SJSA1 (cell line): ENCODE measurements around the gene NFAM1. TPM values are rescaled to one million over a fixed set of nuclear protein-coding genes. Genes with fewer than 3 reads are reported as not detected.

Experiments
- DNase-seq, 2 experiments: peaks; one replicate each; pipeline ENCODE4 v3.0.0-alpha.2; 2015 to 2020; ENCODE audit warnings: low spot score in 2 of 2, low read depth in 1 of 2
- H3K27ac ChIP-seq: fragments of 250-450 bp; sonication (Bioruptor Pico); 2 replicates; pipeline ENCODE4 v1.5.1; 2020; ENCODE audit warnings: mild to moderate bottlenecking, moderate library complexity
- H3K27me3 ChIP-seq: fragments of 250-450 bp; sonication (Bioruptor Pico); replicated peaks from 2 replicates; pipeline ENCODE4 v1.5.1; 2020; ENCODE audit warnings: mild to moderate bottlenecking, moderate library complexity
- H3K36me3 ChIP-seq: fragments of 250-450 bp; sonication (Bioruptor Pico); 2 replicates; pipeline ENCODE4 v1.5.1; 2020; ENCODE audit warnings: mild to moderate bottlenecking
- H3K4me1 ChIP-seq: fragments of 250-450 bp; sonication (Bioruptor Pico); replicated peaks from 2 replicates; pipeline ENCODE4 v1.6.1; 2021; ENCODE audit warnings: mild to moderate bottlenecking
- H3K4me3 ChIP-seq: fragments of 250-450 bp; sonication (Bioruptor Pico); 2 replicates; pipeline ENCODE4 v1.5.1; 2020; ENCODE audit warnings: mild to moderate bottlenecking
- H3K9me3 ChIP-seq: fragments of 250-450 bp; sonication (Bioruptor Pico); replicated peaks from 2 replicates; pipeline ENCODE4 v1.5.1; 2020; ENCODE audit warnings: mild to moderate bottlenecking
- total RNA-seq: library from RNA; depleted of rRNA; stranded (reverse); fragments of >200 nt; shearing (Covaris generic); gene quantifications from 2 replicates; pipeline ENCODE4 v1.2.3, GENCODE V29; 2014

NFAM1 gene
- total RNA-seq, 1 experiment from 2014 or later = not detected

GRCh38 chr22:42434748-42435425, 2.7 kb upstream of the NFAM1 start:
- peaks cover 14% of the 10 kb centered on the region; the same call in 1 of the 2 replicates for H3K27me3 ChIP-seq
- no peak overlapping the region for H3K27ac ChIP-seq
- DNase-seq = no peak
- H3K36me3 ChIP-seq = no peaks in the 10 kb centered on the region
- H3K4me1 ChIP-seq = peaks cover 13% of the 10 kb centered on the region
- no peak overlapping the region for H3K4me3 ChIP-seq
- H3K9me3 ChIP-seq = no peaks in the 10 kb centered on the region

GRCh38 chr22:42433754-42434682, 1.8 kb upstream of the NFAM1 start:
- peaks cover 14% of the 10 kb centered on the region; the same call in 1 of the 2 replicates for H3K27me3 ChIP-seq

GRCh38 chr22:42432818-42433217, 615 bp upstream of the NFAM1 start:
- Histone ChIP-seq H3K27me3 (peaks cover 14% of the 10 kb centered on the region; the same call in 1 of the 2 replicates), H3K4me3 (no peak overlapping the region), H3K9me3 (no peaks in the 10 kb centered on the region), H3K36me3 (no peaks in the 10 kb centered on the region), H3K27ac (no peak overlapping the region), H3K4me1 (peaks cover 6% of the 10 kb centered on the region)
- DNase-seq = no peak

More at GRCh38 chr22:42433754-42434682, 1.8 kb upstream of the NFAM1 start:
- DNase-seq = no peak
- Histone ChIP-seq H3K4me3 (no peak overlapping the region), H3K4me1 (peaks cover 9% of the 10 kb centered on the region), H3K36me3 (no peaks in the 10 kb centered on the region), H3K27ac (no peak overlapping the region), H3K9me3 (no peaks in the 10 kb centered on the region)

GRCh38 chr22:42431401-42432019, 693 bp downstream of the NFAM1 start:
- Histone ChIP-seq H3K4me3 (no peak overlapping the region), H3K4me1 (no peaks in the 10 kb centered on the region), H3K27ac (no peak overlapping the region), H3K36me3 (no peaks in the 10 kb centered on the region), H3K27me3 (peaks cover 14% of the 10 kb centered on the region; the same call in 1 of the 2 replicates), H3K9me3 (no peaks in the 10 kb centered on the region)
- DNase-seq = no peak

- Histone ChIP-seq H3K27ac (no peak overlapping the region), H3K4me1 (no peaks in the 10 kb centered on the region), H3K4me3 (no peak overlapping the region), H3K27me3 (peaks cover 14% of the 10 kb centered on the region; the same call in 1 of the 2 replicates), H3K9me3 (no peaks in the 10 kb centered on the region), H3K36me3 (no peaks in the 10 kb centered on the region)
- no peak for DNase-seq
These were observed 1.6 kb downstream of the NFAM1 start for GRCh38 chr22:42430528-42431125.

GRCh38 chr22:42428760-42429159, 3.4 kb downstream of the NFAM1 start:
- DNase-seq = no peak
- Histone ChIP-seq H3K4me1 (no peaks in the 10 kb centered on the region), H3K9me3 (no peaks in the 10 kb centered on the region), H3K4me3 (no peak overlapping the region), H3K27ac (no peak overlapping the region), H3K36me3 (no peaks in the 10 kb centered on the region), H3K27me3 (peaks cover 14% of the 10 kb centered on the region; the same call in 1 of the 2 replicates)

GRCh38 chr22:42428025-42428424, 4.2 kb downstream of the NFAM1 start:
- H3K4me3 ChIP-seq = no peak overlapping the region
- DNase-seq = no peak
- peaks cover 14% of the 10 kb centered on the region; the same call in 1 of the 2 replicates for H3K27me3 ChIP-seq
- no peaks in the 10 kb centered on the region for H3K9me3 ChIP-seq
- no peak overlapping the region for H3K27ac ChIP-seq
- H3K36me3 ChIP-seq = no peaks in the 10 kb centered on the region
- H3K4me1 ChIP-seq = no peaks in the 10 kb centered on the region

GRCh38 chr22:42427167-42427566, 5.0 kb downstream of the NFAM1 start:
- no peaks in the 10 kb centered on the region for H3K9me3 ChIP-seq
- no peak for DNase-seq
- no peak overlapping the region for H3K27ac ChIP-seq
- H3K36me3 ChIP-seq = no peaks in the 10 kb centered on the region
- H3K4me3 ChIP-seq = no peak overlapping the region
- no peaks in the 10 kb centered on the region for H3K4me1 ChIP-seq
- H3K27me3 ChIP-seq = peaks cover 10% of the 10 kb centered on the region; the same call in 1 of the 2 replicates

- Histone ChIP-seq H3K4me3 (no peak overlapping the region), H3K9me3 (no peaks in the 10 kb centered on the region), H3K27me3 (peaks cover 2% of the 10 kb centered on the region; the same call in 1 of the 2 replicates), H3K36me3 (no peaks in the 10 kb centered on the region), H3K27ac (no peak overlapping the region), H3K4me1 (no peaks in the 10 kb centered on the region)
- DNase-seq = no peak
These were observed 6.2 kb downstream of the NFAM1 start for GRCh38 chr22:42425989-42426355.

- Histone ChIP-seq H3K9me3 (no peaks in the 10 kb centered on the region), H3K27ac (no peak overlapping the region), H3K4me1 (no peaks in the 10 kb centered on the region), H3K36me3 (no peaks in the 10 kb centered on the region), H3K4me3 (no peak overlapping the region), H3K27me3 (no peaks in the 10 kb centered on the region; the same call in 1 of the 2 replicates)
- DNase-seq = no peak
These were observed 6.7 kb downstream of the NFAM1 start for GRCh38 chr22:42425337-42425988.

GRCh38 chr22:42419243-42419881, 12.8 kb downstream of the NFAM1 start:
- H3K4me1 ChIP-seq = no peaks in the 10 kb centered on the region
- DNase-seq = no peak
- H3K27ac ChIP-seq = no peak overlapping the region
- no peak overlapping the region for H3K4me3 ChIP-seq
- H3K9me3 ChIP-seq = no peaks in the 10 kb centered on the region
- no peaks in the 10 kb centered on the region for H3K36me3 ChIP-seq
- H3K27me3 ChIP-seq = peaks cover 4% of the 10 kb centered on the region

- H3K9me3 ChIP-seq = no peaks in the 10 kb centered on the region
- H3K27me3 ChIP-seq = peaks cover 4% of the 10 kb centered on the region
- no peaks in the 10 kb centered on the region for H3K36me3 ChIP-seq
- H3K4me3 ChIP-seq = no peak overlapping the region
- no peaks in the 10 kb centered on the region for H3K4me1 ChIP-seq
- no peak overlapping the region for H3K27ac ChIP-seq
- no peak for DNase-seq
These were observed 13.4 kb downstream of the NFAM1 start for GRCh38 chr22:42418811-42419242.
